HG03097 (cell line): ENCODE results near the gene B9D1.

ENCODE experiments used
- ATAC-seq: cut with Tn5 transposase; IDR thresholded peaks from one replicate; pipeline ENCODE4 v1.9.1; 2021; ENCODE audit not compliant: unreplicated experiment, low FRiP score

B9D1 gene

DNA sequence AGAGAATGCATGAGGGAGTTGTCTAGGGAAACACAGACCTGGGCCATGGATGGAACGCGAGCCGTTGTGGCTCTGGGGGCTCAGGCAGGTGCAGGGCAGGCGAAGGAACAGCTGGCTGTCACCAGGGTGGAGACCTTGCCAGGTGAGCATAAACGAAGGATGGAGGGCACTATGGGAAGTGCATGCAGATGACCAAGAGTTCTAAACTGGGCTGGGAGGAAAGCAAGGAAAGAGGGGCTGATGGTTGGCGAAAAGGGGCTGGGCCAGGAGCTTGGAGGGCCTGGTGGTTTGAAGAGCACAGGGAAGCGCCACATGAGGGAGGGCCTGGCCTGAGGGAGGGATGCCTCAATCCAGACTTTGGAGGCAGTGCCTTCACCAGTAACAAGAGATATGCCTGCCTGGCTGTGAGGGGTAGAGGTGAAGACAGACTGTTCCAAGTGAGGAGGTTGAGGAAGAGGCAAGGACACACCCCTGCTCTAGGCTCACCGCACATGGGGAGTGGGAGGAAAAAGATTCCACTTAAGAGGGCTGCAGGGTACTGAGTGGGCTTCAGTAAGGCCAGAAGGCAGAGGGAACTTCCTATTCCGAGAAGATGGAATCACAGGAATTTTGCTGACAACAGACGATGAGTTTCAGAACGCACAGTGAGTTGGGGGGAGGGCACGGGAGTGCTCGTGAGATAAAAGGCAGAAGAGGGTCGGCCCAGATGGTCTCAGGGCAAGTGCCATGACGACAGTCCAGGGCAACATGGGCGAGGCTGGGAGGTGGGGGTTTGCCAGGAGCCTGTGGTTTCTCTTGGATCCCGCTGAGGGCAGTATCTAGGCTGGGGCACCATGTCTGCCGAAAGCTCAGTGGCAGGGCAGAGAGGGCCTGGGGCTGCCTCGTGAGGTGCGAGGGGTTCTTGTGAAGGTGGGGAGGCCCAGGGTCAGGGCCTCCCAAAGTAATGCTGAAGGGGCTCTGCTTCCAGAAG is 20.6 kb downstream of the B9D1 start:
- ATAC-seq, result no peak

DNA sequence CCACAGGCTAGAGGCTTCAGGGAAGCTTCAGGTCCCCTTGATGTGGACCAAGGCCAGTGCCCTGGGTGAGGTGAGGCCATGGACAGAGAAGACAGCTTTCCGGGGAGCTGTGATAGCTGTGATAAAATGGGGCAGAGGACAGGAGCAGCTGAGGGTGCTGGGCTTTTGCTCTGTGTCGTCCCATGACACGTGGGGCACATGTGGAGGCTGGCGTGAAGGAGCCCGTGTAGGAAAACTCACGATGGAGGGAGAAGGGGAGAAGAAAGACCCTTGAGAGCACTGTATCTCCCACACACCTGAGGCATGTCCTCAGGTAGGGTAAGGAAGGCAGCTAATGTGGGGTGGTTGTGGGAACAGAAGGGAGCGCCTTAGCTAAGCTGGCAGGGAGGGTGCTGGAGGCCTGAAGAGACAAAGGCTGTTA is 21.3 kb downstream of the B9D1 start:
- ATAC-seq, result no peak

DNA sequence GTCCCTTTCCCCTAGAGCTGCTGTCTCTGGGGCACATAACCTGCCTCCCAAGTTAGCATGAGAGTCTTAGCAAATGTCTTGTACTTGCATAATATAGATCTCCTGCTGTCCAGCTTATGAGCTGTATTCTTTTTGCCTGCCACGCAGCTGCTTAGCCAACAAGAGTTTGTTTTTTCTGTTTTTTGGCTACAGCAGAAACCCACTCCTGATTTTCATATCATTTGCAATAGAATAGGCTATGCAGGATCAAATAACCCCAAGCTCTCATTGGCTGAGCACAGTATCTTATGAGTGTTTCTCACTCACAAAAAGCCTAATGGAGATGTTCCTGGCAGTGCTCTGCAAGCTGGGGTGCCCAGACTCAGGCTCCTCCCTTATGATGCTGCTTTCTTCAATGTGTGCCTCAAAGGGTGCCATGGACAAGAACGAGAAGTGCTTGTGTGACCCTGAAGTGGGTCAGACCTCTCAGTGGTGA is 23.1 kb downstream of the B9D1 start:
- ATAC-seq, result no peak

DNA sequence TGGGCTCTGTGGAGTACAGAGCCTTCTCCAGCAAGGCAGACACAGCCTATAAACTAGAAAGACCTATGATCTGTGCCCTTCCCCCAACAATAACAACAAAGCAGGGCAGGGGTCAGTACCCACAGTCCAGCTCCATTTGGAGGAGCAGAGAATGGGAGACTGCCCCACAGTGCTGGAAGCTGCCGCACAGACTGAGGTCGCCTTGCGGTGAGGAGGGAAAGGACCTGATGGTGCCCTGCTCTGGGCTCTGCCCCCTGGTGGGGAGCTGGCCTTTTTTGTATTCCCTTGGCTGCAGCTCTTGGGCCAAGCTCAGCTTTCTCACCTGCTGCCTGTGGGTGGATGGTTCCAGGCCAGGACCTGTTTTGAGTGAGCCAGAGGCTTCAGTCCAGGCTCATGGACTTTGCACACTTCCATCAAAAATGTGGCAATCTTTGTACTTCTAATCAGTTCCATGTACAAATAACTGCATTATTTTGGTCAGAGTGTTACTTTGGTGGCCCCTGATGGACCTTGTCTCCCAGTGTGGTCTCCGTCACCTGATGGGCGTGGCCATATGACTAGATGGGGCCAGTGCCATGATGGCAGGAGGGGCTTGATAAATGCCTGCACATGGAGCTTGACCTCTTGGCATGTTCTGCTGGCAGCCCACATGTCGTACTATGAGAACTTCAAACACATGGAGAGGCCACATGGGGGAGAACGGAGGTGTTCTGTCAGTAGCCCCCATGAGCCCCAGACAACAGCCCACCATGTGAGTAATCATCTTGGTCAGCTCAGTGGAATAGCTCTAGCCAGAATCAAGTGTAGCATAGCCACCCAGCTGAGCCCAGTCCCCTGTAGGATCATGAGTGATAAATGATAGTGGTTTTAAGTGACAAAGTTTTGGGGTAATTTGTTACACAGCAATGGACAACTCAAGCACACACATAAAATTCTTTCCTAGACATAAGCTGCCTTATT is 24.2 kb downstream of the B9D1 start:
- no peak for ATAC-seq

DNA sequence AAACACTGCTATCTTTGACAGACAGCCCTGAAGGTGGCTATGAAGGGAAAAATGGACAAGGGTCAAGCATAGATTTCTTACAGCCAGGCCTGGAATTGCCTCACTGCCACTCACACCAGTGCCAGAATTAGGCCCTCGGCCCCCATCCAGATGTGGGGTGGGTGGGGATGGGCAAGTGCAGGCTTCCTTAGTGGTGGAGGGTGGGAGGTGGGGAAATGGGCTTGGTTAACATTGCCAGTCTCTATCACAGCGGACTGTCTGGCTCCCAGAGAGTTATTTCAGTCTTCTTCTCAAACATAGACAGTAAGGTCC is 24.9 kb downstream of the B9D1 start:
- ATAC-seq, result no peak

- no peak for ATAC-seq
Measured at GRCh38 chr17:19336938-19337711, 25.4 kb downstream of the B9D1 start.

- no peak for ATAC-seq
Measured at GRCh38 chr17:19335951-19336631, 26.4 kb downstream of the B9D1 start.

- ATAC-seq, result no peak
Measured at GRCh38 chr17:19334331-19334730, 28.2 kb downstream of the B9D1 start.

- ATAC-seq, result no peak
Measured at GRCh38 chr17:19333736-19334290, 28.7 kb downstream of the B9D1 start.

DNA sequence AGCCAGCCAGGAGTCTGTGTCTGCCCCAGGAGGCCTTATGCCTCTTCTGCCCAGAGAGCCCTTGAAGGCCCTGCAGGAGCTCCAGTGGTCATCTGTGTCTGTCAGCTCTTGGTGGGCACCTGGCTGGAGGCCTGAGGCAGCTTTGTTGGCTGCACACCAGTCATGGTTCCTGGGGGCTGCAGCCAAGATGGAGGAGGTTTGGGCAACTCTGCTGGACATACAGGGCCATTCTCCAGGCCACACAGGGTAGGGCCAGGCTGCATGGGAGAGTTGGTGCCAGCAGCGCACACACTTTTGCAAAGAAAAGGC is 29.4 kb downstream of the B9D1 start:
- ATAC-seq, result no peak

DNA sequence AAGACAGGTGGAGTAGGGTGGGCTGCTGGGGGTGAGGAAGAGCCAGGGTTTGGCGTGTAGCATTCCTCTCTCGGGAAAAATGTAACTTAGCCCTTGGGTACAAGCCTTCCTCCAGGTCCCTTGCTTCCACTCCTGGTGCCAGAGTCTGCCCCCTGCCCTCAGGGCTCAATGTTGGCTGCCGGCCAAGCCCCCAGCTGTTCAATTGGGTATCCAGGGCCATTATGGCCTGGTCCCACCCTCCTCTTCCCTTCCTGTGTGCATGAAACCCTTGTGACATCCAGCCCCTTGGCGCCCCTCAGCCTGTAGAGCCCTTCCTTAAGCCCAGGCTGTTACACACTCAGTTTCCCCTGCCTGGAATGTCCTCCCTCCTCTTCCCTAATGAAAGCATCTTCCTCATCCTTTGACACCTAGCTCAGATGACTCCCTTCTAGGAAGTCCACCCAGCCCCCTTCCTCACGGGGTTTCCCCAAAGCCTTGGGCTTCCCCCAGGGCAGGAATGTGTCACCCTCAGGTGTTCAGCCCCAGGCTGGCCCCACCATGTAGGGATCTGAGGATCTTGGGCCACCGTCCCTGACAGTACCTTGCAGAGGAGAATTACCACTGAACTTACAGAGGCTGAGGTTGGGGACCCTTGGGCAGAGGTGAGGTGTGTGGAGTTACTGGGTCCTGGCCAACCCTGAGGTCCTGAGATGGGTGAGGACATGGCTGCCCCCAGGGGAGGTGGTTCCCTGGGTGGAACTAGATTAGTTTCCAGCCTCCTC is 30.0 kb downstream of the B9D1 start:
- ATAC-seq, result no peak

GRCh38 chr17:19331543-19332245 is 30.8 kb downstream of the B9D1 start:
- no peak for ATAC-seq

- ATAC-seq, result no peak
Measured at GRCh38 chr17:19331134-19331533, 31.4 kb downstream of the B9D1 start.

DNA sequence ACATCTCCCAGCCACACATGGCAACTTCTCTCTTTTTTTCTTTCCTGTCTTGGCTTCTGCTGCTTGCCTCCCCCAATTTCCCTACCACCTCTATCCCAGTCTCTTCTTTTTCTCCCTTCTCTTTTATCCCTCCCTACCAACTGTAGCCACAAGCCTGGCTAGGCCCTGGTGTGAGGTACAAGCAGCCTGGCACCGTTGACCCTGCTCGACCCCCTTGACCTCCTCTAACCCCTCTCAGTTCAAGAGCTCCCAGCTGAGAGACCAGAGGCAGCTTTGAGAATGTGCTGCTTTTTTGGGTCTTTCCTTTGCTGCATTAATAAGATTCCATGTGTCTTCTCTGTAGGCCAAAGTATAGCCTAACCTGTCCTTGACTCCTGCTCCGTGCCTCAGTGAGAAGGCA is 32.3 kb downstream of the B9D1 start:
- ATAC-seq, result no peak

DNA sequence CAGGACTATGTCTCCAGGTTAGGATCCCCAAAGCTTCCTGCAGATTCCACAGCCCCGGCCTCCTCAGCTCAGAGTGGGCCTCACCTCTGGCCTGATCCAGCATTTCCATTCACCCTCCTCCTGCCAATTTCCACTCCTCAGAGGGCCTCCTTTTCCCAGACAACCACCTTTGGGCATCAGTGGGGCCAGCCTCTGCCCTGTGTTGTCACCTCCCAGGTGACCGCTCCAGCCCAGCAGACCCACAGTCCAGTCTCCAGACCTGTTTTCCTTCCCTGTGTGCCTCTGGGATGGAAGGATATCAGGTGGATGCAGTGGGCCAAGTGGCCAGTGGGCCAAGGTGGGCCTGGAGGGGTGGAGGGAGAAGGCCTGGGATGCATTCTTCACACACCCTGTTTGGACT is 32.7 kb downstream of the B9D1 start:
- ATAC-seq, result no peak

DNA sequence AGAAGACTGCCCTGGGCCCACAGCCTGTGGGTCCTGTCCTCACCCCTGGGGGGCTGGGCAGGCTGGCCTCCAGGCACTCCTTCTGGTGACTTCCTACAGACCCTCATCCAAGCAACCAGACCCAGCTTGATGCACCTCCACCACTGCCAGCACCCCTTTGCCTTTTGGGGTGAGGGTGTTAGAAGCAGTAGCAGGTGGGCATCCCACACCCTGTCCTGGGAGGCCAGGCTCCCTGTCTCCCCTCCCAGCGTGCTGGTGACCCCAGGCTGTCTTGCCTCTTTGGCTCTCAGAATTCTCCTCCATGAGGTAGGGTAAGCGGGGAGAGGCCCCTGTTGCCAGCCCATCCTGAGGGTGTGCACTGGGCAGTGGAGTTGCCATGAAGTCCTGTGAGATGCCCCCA is 33.4 kb downstream of the B9D1 start:
- no peak for ATAC-seq

DNA sequence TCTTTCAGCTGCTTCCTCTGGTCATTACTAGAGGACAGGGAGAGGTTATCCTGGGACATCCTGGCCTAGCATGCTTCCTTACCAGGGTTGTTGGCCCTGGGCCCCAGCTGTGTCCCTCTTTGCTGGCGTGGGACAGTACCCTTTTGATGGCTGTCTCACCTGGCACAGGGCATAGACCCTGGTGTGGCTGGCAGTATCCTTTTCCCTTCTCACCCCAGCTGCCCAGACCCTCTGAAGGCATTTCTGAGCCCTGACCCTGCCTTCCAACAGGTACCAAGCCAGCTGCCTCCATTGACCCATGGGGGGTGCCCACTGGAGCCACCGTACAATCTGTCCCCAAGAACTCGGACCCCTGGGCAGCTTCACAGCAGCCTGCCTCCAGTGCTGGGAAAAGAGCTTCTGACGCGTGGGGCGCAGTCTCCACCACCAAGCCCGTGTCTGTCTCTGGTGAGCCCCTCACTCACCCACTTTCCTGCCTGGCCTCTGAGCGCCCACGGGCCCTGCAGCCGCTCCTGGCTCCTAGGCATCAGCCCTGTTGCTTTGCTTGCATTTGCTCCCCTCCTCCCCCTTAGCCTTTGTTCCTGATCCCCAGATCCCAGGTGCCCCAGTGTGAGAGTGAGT is 34.0 kb downstream of the B9D1 start:
- no peak for ATAC-seq
